HT1080 (cell line): Measurements from ENCODE around the gene NLRC3. TPM values are rescaled to one million over a fixed set of nuclear protein-coding genes. Genes with fewer than 3 reads are reported as not detected.

Experiments
- total RNA-seq: library from RNA; depleted of rRNA; stranded (reverse); fragments of >200 nt; shearing (Covaris generic); gene quantifications from 2 replicates; pipeline ENCODE4 v1.2.3, GENCODE V29; 2014; rRNA removed

Gene NLRC3
- total RNA-seq, 1 experiment from 2014 or later, result 0.11 TPM

Other genes starting within 250 kb of the NLRC3 start
- not detected in 2 replicates for gene OR2C1, start 221.5 kb downstream of the NLRC3 start, total RNA-seq
- gene ZSCAN32, start 176.4 kb downstream of the NLRC3 start, total RNA-seq, result 13.5 and 15.3 TPM in 2 replicates
- gene ZNF174, start 176.2 kb downstream of the NLRC3 start, total RNA-seq, result 9.7 and 15.1 TPM in 2 replicates
- 1.4 and 2.1 TPM in 2 replicates for gene ZNF597, start 133.9 kb downstream of the NLRC3 start, total RNA-seq
- gene NAA60, start 133.7 kb downstream of the NLRC3 start, total RNA-seq, result 11.9 and 23.5 TPM in 2 replicates
- not detected in 2 replicates for gene C16orf90, start 81.9 kb downstream of the NLRC3 start, total RNA-seq
- gene CLUAP1, start 76.4 kb downstream of the NLRC3 start, total RNA-seq, result 8.7 and 14.2 TPM in 2 replicates
- 4.5 and 4.6 TPM in 2 replicates for gene SLX4, start 34.2 kb upstream of the NLRC3 start, total RNA-seq
- 6.3 and 8.1 TPM in 2 replicates for gene DNASE1, start 77.3 kb upstream of the NLRC3 start, total RNA-seq
- gene TRAP1, start 140.1 kb upstream of the NLRC3 start, total RNA-seq, result 149 and 171 TPM in 2 replicates